ENCODE results near the gene SLF2. TPM values are rescaled to one million over a fixed set of nuclear protein-coding genes. Genes with fewer than 3 reads are reported as not detected.
A peak's percentile ranks its signal among the peaks of the same experiment; 100 is the strongest.

Gene SLF2
- total and polyA plus RNA-seq, 9 of the 15 experiments (the other 6 are each of a cell fraction or from before 2014, with no cell fraction given), result 1.7 to 18.4 (median 7.8) TPM

GRCh38 chr10:100890673-100891317, 22.0 kb upstream of the SLF2 start (continued):
- TF ChIP-seq MGA (IDR thresholded peaks at IDR 0.05) (peak; percentile 66), POLR3G (IDR thresholded peaks at IDR 0.05; ENCODE audit: extremely low read depth, insufficient read length, insufficient replicate concordance) (no peak), KDM5B (IDR thresholded peaks at IDR 0.05; ENCODE audit: insufficient replicate concordance, low read depth, low read length) (no peak), ELF1 (tag; IDR thresholded peaks at IDR 0.05) (no peak), BCOR (IDR thresholded peaks at IDR 0.05) (no peak), HMBOX1 (IDR thresholded peaks at IDR 0.05) (0 out of 2 replicates have a peak, but pooled peaks have one; percentile 11), RUNX1 (IDR thresholded peaks at IDR 0.05; ENCODE audit: low read depth) (no peak), NR2C2 (CRISPR knock-in tag; IDR thresholded peaks at IDR 0.05) (no peak), NR2C2 (tag; IDR thresholded peaks at IDR 0.05) (peak; percentile 50; the same call in 1 of the 2 replicates), ZNF311 (CRISPR knock-in tag; IDR thresholded peaks at IDR 0.05) (no peak), FOSL1 (tag; conservative IDR thresholded peaks at IDR 0.05) (peak; percentile 83), LCOR (CRISPR knock-in tag; IDR thresholded peaks at IDR 0.05) (no peak), HNRNPLL (IDR thresholded peaks at IDR 0.05; ENCODE audit: low read depth, low read length, poor library complexity, severe bottlenecking) (no peak)
